Measurements from ENCODE around the gene NOX1. TPM values are rescaled to one million over a fixed set of nuclear protein-coding genes. Genes with fewer than 3 reads are reported as not detected.
"Not testable (repeated sequence)": the region's sequence is repeated elsewhere in the genome, so short reads cannot be mapped to it uniquely, and the experiment has no call there.

The NOX1 gene
- total RNA-seq, 1 experiment from 2014 or later, result not detected

DNA sequence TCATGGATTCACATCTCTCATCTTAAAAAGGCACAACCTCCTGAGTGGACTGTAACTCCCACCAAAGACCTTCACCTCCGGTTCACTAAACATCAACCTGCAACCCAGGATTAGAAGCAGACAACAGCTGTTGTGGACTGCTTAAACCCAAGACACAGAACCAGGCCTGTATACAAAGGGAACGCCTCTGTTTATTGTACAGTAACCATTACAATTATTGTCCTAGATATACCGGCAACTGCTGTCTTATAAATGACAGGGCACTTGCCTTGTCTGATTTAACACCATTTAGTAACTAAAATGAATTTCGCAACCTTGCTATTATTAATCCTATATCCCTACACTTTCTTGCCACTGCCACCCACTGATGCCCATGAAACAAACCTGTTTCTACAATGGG, 76.8 kb downstream of the NOX1 start:
- no peak overlapping the region for H3K27ac ChIP-seq (ENCODE audit: low read depth, low read length, poor library complexity, severe bottlenecking)
- ChIA-PET CTCF (no interaction called here), POLR2A (ENCODE audit: low non-redundant PET) (no interaction called here)
- TF ChIP-seq EZH2 (IDR thresholded peaks at IDR 0.05; ENCODE audit: borderline replicate concordance, low read depth, low read length, poor library complexity, severe bottlenecking) (no peak), CTCF (conservative IDR thresholded peaks at IDR 0.05; ENCODE audit: low read depth, low read length) (no peak)
- no peaks in the 10 kb centered on the region for H3K4me1 ChIP-seq (ENCODE audit: insufficient read depth, low read length, poor library complexity, severe bottlenecking)
- no peak for DNase-seq (ENCODE audit: low spot score)
- H3K9me3 ChIP-seq (ENCODE audit: low read depth, low read length, poor library complexity, severe bottlenecking), result no peaks in the 10 kb centered on the region
- no peaks in the 10 kb centered on the region for H3K36me3 ChIP-seq (ENCODE audit: insufficient read depth, low read length, poor library complexity, severe bottlenecking)
- intact Hi-C loops (cut with micrococcal nuclease; ENCODE audit: unreplicated experiment), result no loop called here
- H3K27me3 ChIP-seq (replicated peaks; ENCODE audit: insufficient read depth, low read depth, low read length, poor library complexity), result no peaks in the 10 kb centered on the region
- no peak overlapping the region for H3K4me3 ChIP-seq (ENCODE audit: low read depth, low read length, poor library complexity, severe bottlenecking)
- no TSS peak for BruUV-seq (replicated peaks)

DNA sequence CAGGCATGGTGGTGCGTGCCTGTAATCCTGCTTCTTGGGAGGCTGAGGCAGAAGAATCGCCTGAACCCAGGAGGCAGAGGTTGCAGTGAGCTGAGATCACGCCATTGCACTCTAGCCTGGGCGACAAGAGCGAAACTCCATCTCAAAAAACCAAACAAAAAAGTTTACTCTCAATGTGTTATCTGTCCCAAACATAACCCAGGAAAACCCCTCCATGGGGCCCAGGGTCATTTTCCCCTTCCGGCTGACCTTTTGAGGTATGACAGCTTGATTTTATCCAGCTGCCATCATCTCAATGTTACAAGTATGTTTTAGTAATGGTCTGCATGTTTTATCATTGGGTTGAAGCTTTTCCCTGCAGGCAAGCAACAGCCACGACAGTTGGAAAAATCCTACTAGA, 77.8 kb downstream of the NOX1 start:
- H3K4me1 ChIP-seq (ENCODE audit: insufficient read depth, low read length, poor library complexity, severe bottlenecking); DNase-seq (ENCODE audit: low spot score); H3K36me3 ChIP-seq (ENCODE audit: insufficient read depth, low read length, poor library complexity, severe bottlenecking); H3K27me3 ChIP-seq (replicated peaks; ENCODE audit: insufficient read depth, low read depth, low read length, poor library complexity); H3K27ac ChIP-seq (ENCODE audit: low read depth, low read length, poor library complexity, severe bottlenecking); CTCF ChIA-PET; H3K9me3 ChIP-seq (ENCODE audit: low read depth, low read length, poor library complexity, severe bottlenecking); BruUV-seq (replicated peaks); POLR2A ChIA-PET (ENCODE audit: low non-redundant PET); intact Hi-C loops (cut with micrococcal nuclease; ENCODE audit: unreplicated experiment); H3K4me3 ChIP-seq (ENCODE audit: low read depth, low read length, poor library complexity, severe bottlenecking): not testable (repeated sequence)

Other genes starting within 250 kb of the NOX1 start
- 39.4 and 40.2 TPM in 2 replicates for gene TSPAN6, start 237.6 kb downstream of the NOX1 start, total RNA-seq (2021)
- 8.8 and 12.3 TPM in 2 replicates for gene SRPX2, start 230.2 kb downstream of the NOX1 start, total RNA-seq (2021)
- 2.3 and 3.2 TPM in 2 replicates for gene SYTL4, start 142.2 kb downstream of the NOX1 start, total RNA-seq (2021)
- 39.2 and 41.3 TPM in 2 replicates for gene CSTF2, start 54.0 kb downstream of the NOX1 start, total RNA-seq (2021)
- not detected in 2 replicates for gene XKRX, start 54.6 kb upstream of the NOX1 start, total RNA-seq (2021)
- gene ARL13A, start 95.3 kb upstream of the NOX1 start, total RNA-seq (2021), result not detected in 2 replicates
- 20.8 and 21.3 TPM in 2 replicates for gene TRMT2B, start 177.8 kb upstream of the NOX1 start, total RNA-seq (2021)
- gene TMEM35A, start 204.5 kb upstream of the NOX1 start, total RNA-seq (2021), result 0.21 and 0.31 TPM in 2 replicates
- 34.8 and 40.9 TPM in 2 replicates for gene CENPI, start 223.8 kb upstream of the NOX1 start, total RNA-seq (2021)

Data from A673 (cell line).